Adrenal gland (tissue), 5 donors: Measurements from ENCODE around the gene PRRT4.

ENCODE experiments used
- POLR2A ChIP-seq, 2 donors: fragments of 450-650 bp; IDR thresholded peaks; one replicate each; pipeline ENCODE4 v1.6.1; 2017; ENCODE audit warnings: antibody characterized with exemption in 2 of 2, mild to moderate bottlenecking in 2 of 2, moderate library complexity in 1 of 2
- TF ChIP-seq, protein P1 (sequence below), 6 experiments: fragments of 450-650 bp in 4 of 6; fragments of 200-600 bp in 2 of 6; sonication (generic) in 1 of 6; IDR thresholded peaks; 1 replicate in 5 of 6; 2 replicates in 1 of 6; pipeline versions ENCODE4 v1.5.1 to v1.8.0; 2016 to 2021; ENCODE audit warnings: antibody characterized with exemption in 6 of 6, mild to moderate bottlenecking in 2 of 6, moderate library complexity in 1 of 6
- donor health status: DM: no; HTN: no; CAD: no.

- TF ChIP-seq POLR2A (IDR thresholded peaks at IDR 0.05), result no peak
- TF ChIP-seq, protein P1, sequence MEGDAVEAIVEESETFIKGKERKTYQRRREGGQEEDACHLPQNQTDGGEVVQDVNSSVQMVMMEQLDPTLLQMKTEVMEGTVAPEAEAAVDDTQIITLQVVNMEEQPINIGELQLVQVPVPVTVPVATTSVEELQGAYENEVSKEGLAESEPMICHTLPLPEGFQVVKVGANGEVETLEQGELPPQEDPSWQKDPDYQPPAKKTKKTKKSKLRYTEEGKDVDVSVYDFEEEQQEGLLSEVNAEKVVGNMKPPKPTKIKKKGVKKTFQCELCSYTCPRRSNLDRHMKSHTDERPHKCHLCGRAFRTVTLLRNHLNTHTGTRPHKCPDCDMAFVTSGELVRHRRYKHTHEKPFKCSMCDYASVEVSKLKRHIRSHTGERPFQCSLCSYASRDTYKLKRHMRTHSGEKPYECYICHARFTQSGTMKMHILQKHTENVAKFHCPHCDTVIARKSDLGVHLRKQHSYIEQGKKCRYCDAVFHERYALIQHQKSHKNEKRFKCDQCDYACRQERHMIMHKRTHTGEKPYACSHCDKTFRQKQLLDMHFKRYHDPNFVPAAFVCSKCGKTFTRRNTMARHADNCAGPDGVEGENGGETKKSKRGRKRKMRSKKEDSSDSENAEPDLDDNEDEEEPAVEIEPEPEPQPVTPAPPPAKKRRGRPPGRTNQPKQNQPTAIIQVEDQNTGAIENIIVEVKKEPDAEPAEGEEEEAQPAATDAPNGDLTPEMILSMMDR (IDR thresholded peaks at IDR 0.05), result no peak
Measured at GRCh38 chr7:128353610-128354009, 7.9 kb downstream of the PRRT4 start.
